ENCODE measurements around the gene APOBEC3F. TPM values are rescaled to one million over a fixed set of nuclear protein-coding genes. Genes with fewer than 3 reads are reported as not detected.
A peak's percentile ranks its signal among the peaks of the same experiment; 100 is the strongest.

The APOBEC3F gene
- total and polyA plus RNA-seq, 10 of the 15 experiments (the other 5 are each of a cell fraction or from before 2014, with no cell fraction given) = 7.4 to 29.1 (median 12.8) TPM

DNA sequence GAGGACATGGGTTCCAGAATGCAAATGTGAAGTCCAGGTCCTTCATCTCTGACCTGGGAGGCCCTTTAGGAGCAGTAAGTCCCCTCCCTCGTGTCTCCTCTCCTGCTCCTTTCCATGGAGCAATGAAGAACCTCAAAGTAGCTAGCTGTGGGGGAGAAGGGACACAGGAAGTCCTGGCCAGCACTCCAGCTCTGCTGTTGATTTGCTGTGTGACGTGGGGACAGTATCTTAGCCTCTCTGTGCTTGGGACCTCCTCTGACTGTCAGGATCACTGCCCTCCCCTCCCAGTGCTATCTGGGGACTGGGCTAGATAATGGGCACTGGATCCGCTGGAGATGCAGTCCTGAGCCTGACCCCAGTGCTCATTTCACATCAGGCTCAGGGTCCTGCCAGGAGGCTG, 55.3 kb downstream of the APOBEC3F start:
- no peak for FAIRE-seq
- RAD21 ChIA-PET (ENCODE audit: unreplicated experiment) = interaction anchor here (0.6 to 5.1 kb wide), 4 partner anchors 19 to 89 kb away, joined by 3 to 85 read pairs (median 31); partner anchors contain the start of gene CBX7
- in situ Hi-C loops (cut with MboI) (no loop called here), intact Hi-C loops (cut with micrococcal nuclease; ENCODE audit: unreplicated experiment) (no loop called here)
- CTCF ChIA-PET = interaction anchor here (0.9 to 1.2 kb wide), 2 partner anchors 10 to 31 kb away, joined by 3 read pairs; no protein-coding TSS in a partner anchor
- no peaks in the 10 kb centered on the region for H3K27me3 ChIP-seq (replicated peaks in 1 of 2; ENCODE audit: control insufficient read depth in 2 of 2, insufficient read depth in 2 of 2, low read length in 1 of 2)
- TF ChIP-seq SMARCA5 (IDR thresholded peaks at IDR 0.05) (peak; percentile 75; the same call in 1 of the 2 replicates), SIX5 (IDR thresholded peaks at IDR 0.05; ENCODE audit: low read depth, low read length, severe bottlenecking) (no peak), NR2F1 (conservative IDR thresholded peaks at IDR 0.05) (no peak), ETV6 (conservative IDR thresholded peaks at IDR 0.05 in 1 of 2, IDR thresholded peaks at IDR 0.05 in 1 of 2; ENCODE audit: borderline replicate concordance in 1 of 2, low read depth in 1 of 2) (no peak)
- BruUV-seq (replicated peaks) = no TSS peak
- peaks cover 72% of the 10 kb centered on the region for H3K4me1 ChIP-seq (ENCODE audit: control insufficient read depth, insufficient read depth, low read length)
- no peak for ATAC-seq
- H4K20me1 ChIP-seq (ENCODE audit: control insufficient read depth, insufficient read depth) = no peaks in the 10 kb centered on the region
- SMC1A ChIA-PET (ENCODE audit: uncharacterized antibody, unreplicated experiment) = interaction anchor here (1.1 to 6.6 kb wide), 4 partner anchors 15 to 29 kb away, joined by 3 to 126 read pairs (median 4); no protein-coding TSS in a partner anchor
- no peak for DNase-seq (ENCODE audit: low read depth, low spot score)
- POLR2A ChIA-PET = interaction anchor here (0.5 to 6.1 kb wide), 2 partner anchors 15 to 113 kb away, joined by 3 to 44 read pairs; no protein-coding TSS in a partner anchor
- peak overlapping the region; percentile 24; the same call in 1 of the 2 replicates for H3K27ac ChIP-seq (ENCODE audit: control insufficient read depth, insufficient read depth)
- H3K79me2 ChIP-seq (ENCODE audit: control insufficient read depth, insufficient read depth, low read length) = peaks cover 4% of the 10 kb centered on the region
- no peak overlapping the region for H3K4me3 ChIP-seq
- peak overlapping the region; percentile 39 for H3K4me2 ChIP-seq (ENCODE audit: control insufficient read depth, insufficient read depth)
- no peaks in the 10 kb centered on the region for H3K36me3 ChIP-seq (ENCODE audit: control insufficient read depth in 2 of 2, insufficient read depth in 2 of 2, low read length in 1 of 2)
- H3K9me3 ChIP-seq (replicated peaks; ENCODE audit: control insufficient read depth, insufficient read depth, low read length) = no peaks in the 10 kb centered on the region
- H2AFZ ChIP-seq (ENCODE audit: control insufficient read depth, low read depth, low read length) = no peak overlapping the region
- H3K9ac ChIP-seq (ENCODE audit: control insufficient read depth, insufficient read depth, low read length) = no peak overlapping the region
- 82% methylated on average over 3 of the region's 3 CpGs for WGBS (ENCODE audit: insufficient coverage, insufficient replicate concordance, low lambda C conversion rate, missing lambda C conversion rate)
